Right atrium auricular region (tissue), 2 donors: ENCODE results near the gene MRPL30. TPM values are rescaled to one million over a fixed set of nuclear protein-coding genes. Genes with fewer than 3 reads are reported as not detected.

Experiments used
- DNase-seq: peaks from one replicate; pipeline ENCODE4 v3.0.0-alpha.2; 2019; ENCODE audit warnings: low spot score
- H3K27ac ChIP-seq, 2 donors: fragments of 200-600 bp; sonication (generic); 1 replicate in 1 of 2; 2 replicates in 1 of 2; pipeline ENCODE4 v1.5.1; 2016 to 2019
- H3K27me3 ChIP-seq, 2 donors: fragments of 200-600 bp; sonication (generic); one replicate each; pipeline versions ENCODE4 v1.5.1 to v1.6.0; 2017 to 2019
- H3K36me3 ChIP-seq: fragments of 200-600 bp; sonication (generic); one replicate; pipeline ENCODE4 v1.5.1; 2016
- H3K4me1 ChIP-seq, 2 donors: fragments of 200-600 bp; sonication (generic); one replicate each; pipeline versions ENCODE4 v1.5.1 to v1.6.0; 2017 to 2019
- H3K4me3 ChIP-seq, 2 donors: fragments of 200-600 bp; sonication (generic); 1 replicate in 1 of 2; 2 replicates in 1 of 2; pipeline ENCODE4 v1.5.1; 2017 to 2019; ENCODE audit warnings: mild to moderate bottlenecking in 1 of 2, moderate library complexity in 1 of 2
- H3K9me3 ChIP-seq, 2 donors: fragments of 200-600 bp; sonication (generic); one replicate each; pipeline ENCODE4 v1.5.1; 2019
- CTCF ChIP-seq, 2 donors: fragments of 200-600 bp; sonication (generic); IDR thresholded peaks; one replicate each; pipeline ENCODE4 v1.5.1; 2019; ENCODE audit warnings: antibody characterized with exemption in 2 of 2
- total RNA-seq, 2 donors: library from RNA; depleted of rRNA; stranded (reverse); fragments of >200 nt; gene quantifications; one replicate each; pipeline ENCODE4 v1.1.0, GENCODE V29; 2016

The MRPL30 gene
- total RNA-seq, 2 donors from 2014 or later = 18.8 to 37.8 TPM

GRCh38 chr2:99198103-99198841 is 17.3 kb downstream of the MRPL30 start:
- no peaks in the 10 kb centered on the region for H3K4me1 ChIP-seq
- peaks cover 36% of the 10 kb centered on the region for H3K36me3 ChIP-seq
- H3K4me3 ChIP-seq = no peak overlapping the region
- H3K27ac ChIP-seq = no peak overlapping the region
- TF ChIP-seq CTCF (IDR thresholded peaks at IDR 0.05) = no peak
- DNase-seq = no peak
- H3K27me3 ChIP-seq = no peaks in the 10 kb centered on the region
- H3K9me3 ChIP-seq = no peaks in the 10 kb centered on the region

- no peak for TF ChIP-seq CTCF (IDR thresholded peaks at IDR 0.05)
- no peak overlapping the region for H3K27ac ChIP-seq
- no peak overlapping the region for H3K4me3 ChIP-seq
- no peaks in the 10 kb centered on the region for H3K27me3 ChIP-seq
- H3K4me1 ChIP-seq = no peaks in the 10 kb centered on the region
- no peak for DNase-seq
- no peaks in the 10 kb centered on the region for H3K9me3 ChIP-seq
- peaks cover 27% of the 10 kb centered on the region for H3K36me3 ChIP-seq
Observed at GRCh38 chr2:99200076-99200800, 19.3 kb downstream of the MRPL30 start.

GRCh38 chr2:99201959-99202678 is 21.1 kb downstream of the MRPL30 start:
- H3K27ac ChIP-seq = no peak overlapping the region
- H3K4me1 ChIP-seq = no peaks in the 10 kb centered on the region

GRCh38 chr2:99205491-99205890 is 24.5 kb downstream of the MRPL30 start:
- H3K27ac ChIP-seq = no peak overlapping the region
- no peak for DNase-seq
- no peaks in the 10 kb centered on the region for H3K4me1 ChIP-seq
- no peaks in the 10 kb centered on the region for H3K27me3 ChIP-seq
- H3K36me3 ChIP-seq = no peaks in the 10 kb centered on the region
- H3K4me3 ChIP-seq = no peak overlapping the region
- no peaks in the 10 kb centered on the region for H3K9me3 ChIP-seq
- no peak for TF ChIP-seq CTCF (IDR thresholded peaks at IDR 0.05)

More at GRCh38 chr2:99201959-99202678, 21.1 kb downstream of the MRPL30 start:
- no peak overlapping the region for H3K4me3 ChIP-seq
- no peak for TF ChIP-seq CTCF (IDR thresholded peaks at IDR 0.05)
- peaks cover 8% of the 10 kb centered on the region for H3K36me3 ChIP-seq
- no peaks in the 10 kb centered on the region for H3K27me3 ChIP-seq
- no peaks in the 10 kb centered on the region for H3K9me3 ChIP-seq
- DNase-seq = no peak

- no peak for DNase-seq
- TF ChIP-seq CTCF (IDR thresholded peaks at IDR 0.05) = no peak
- no peaks in the 10 kb centered on the region for H3K9me3 ChIP-seq
Observed at GRCh38 chr2:99216096-99216495, 35.1 kb downstream of the MRPL30 start.

More at GRCh38 chr2:99216096-99216495, 35.1 kb downstream of the MRPL30 start:
- Histone ChIP-seq H3K4me3 (no peak overlapping the region), H3K36me3 (no peaks in the 10 kb centered on the region), H3K4me1 (no peaks in the 10 kb centered on the region), H3K27ac (no peak overlapping the region), H3K27me3 (no peaks in the 10 kb centered on the region)
